Small intestine (tissue), 7 donors: Measurements from ENCODE around the gene NXPE4. TPM values are rescaled to one million over a fixed set of nuclear protein-coding genes. Genes with fewer than 3 reads are reported as not detected.
"Not testable (repeated sequence)": the region's sequence is repeated elsewhere in the genome, so short reads cannot be mapped to it uniquely, and the experiment has no call there.

Experiments used
- DNase-seq, 2 donors: peaks; one replicate each; pipeline versions ENCODE4 v3.0.0 to v3.0.0-alpha.2; 2013
- FAIRE-seq: peaks from 2 replicates; lab custom pipeline; 2012; peaks lifted over from hg19 to GRCh38; lab: Jason Lieb, UNC
- H3K27ac ChIP-seq, 3 donors: one replicate each; pipeline ENCODE4 v1.5.1; 2013; ENCODE audit warnings: low read length in 2 of 3, mild to moderate bottlenecking in 2 of 3, control low read depth in 1 of 3, inconsistent platforms in 1 of 3, low read depth in 1 of 3, moderate library complexity in 1 of 3
- H3K27me3 ChIP-seq, 3 donors: one replicate each; pipeline ENCODE4 v1.6.1; 2013; ENCODE audit warnings: low read length in 3 of 3, inconsistent platforms in 1 of 3; ENCODE audit not compliant: control insufficient read depth in 3 of 3, insufficient read depth in 3 of 3
- H3K36me3 ChIP-seq, 3 donors: one replicate each; pipeline ENCODE4 v1.6.1; 2013; ENCODE audit warnings: low read length in 3 of 3, inconsistent platforms in 1 of 3, low read depth in 1 of 3, mild to moderate bottlenecking in 1 of 3, moderate library complexity in 1 of 3; ENCODE audit not compliant: control insufficient read depth in 3 of 3, insufficient read depth in 2 of 3
- H3K4me1 ChIP-seq, 3 donors: one replicate each; pipeline ENCODE4 v1.6.1; 2013; ENCODE audit warnings: low read length in 2 of 3, inconsistent platforms in 1 of 3, low read depth in 1 of 3, mild to moderate bottlenecking in 1 of 3, moderate library complexity in 1 of 3; ENCODE audit not compliant: control insufficient read depth in 3 of 3, insufficient read depth in 2 of 3
- H3K4me3 ChIP-seq, 3 donors: one replicate each; pipeline ENCODE4 v1.5.1; 2013; ENCODE audit warnings: low read length in 3 of 3, control low read depth in 1 of 3, inconsistent platforms in 1 of 3, low read depth in 1 of 3, mild to moderate bottlenecking in 1 of 3, moderate library complexity in 1 of 3
- H3K9me3 ChIP-seq, 2 donors: one replicate each; pipeline ENCODE4 v1.6.1; 2013; ENCODE audit warnings: low read depth in 1 of 2, low read length in 1 of 2; ENCODE audit not compliant: control insufficient read depth in 2 of 2, insufficient read depth in 1 of 2
- WGBS, 3 donors: extraction: QIAGEN DNeasy Blood & Tissue Kit; methylation state at CpG; one replicate each; pipeline ENCODE4 v1.1.7; 2013; 5-methylcytosine and 5-hydroxymethylcytosine counted together
- polyA plus RNA-seq, 4 donors: library from polyadenylated mRNA; stranded (reverse) in 3 of 4; unstranded in 1 of 4; fragments of 200-250 nt in 3 of 4; fragments of 120-200 nt in 1 of 4; gene quantifications; one replicate each; pipeline versions ENCODE4 v1.2.1 to v1.2.3, GENCODE V29; 2013
- donor health status: healthy with polysubstance abuse.
- donor health status: control.
- donor health status: control.
- donor health status: Bipolar disorder and iron deficiency.
- donor health status: healthy.

The NXPE4 gene
- polyA plus RNA-seq, 4 donors, result 0.03 to 0.04 TPM; not detected in 2

DNA sequence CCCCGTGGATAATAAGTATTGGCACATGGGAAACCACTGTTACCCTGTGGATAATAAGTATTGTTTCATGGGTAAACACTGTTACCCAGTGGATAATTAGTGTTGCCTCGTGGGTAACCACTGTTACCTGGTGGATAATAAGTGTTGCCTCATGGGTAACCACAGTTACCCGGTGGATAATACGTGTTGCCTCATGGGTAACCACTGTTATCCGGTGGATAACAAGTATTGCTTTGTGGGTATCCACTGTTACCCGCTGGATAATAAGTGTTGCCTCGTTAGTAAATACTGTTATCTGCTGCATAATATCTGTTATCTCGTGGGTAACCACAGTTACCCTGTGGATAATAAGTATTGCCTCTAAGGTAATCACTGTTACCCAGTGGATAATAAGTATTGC lies 25.5 kb upstream of the NXPE4 start:
- Histone ChIP-seq H3K36me3 (no peaks in the 10 kb centered on the region), H3K27ac (no peak overlapping the region), H3K9me3 (peaks cover 1 to 33% of the 10 kb centered on the region in 2 donors), H3K4me1 (no peaks in the 10 kb centered on the region), H3K27me3 (no peaks in the 10 kb centered on the region), H3K4me3 (no peak overlapping the region)
- DNase-seq (no peak), FAIRE-seq (no peak)
- WGBS, 3 donors, result 80 to 86% (median 84%) methylated on average over 8 of the region's 8 CpGs

DNA sequence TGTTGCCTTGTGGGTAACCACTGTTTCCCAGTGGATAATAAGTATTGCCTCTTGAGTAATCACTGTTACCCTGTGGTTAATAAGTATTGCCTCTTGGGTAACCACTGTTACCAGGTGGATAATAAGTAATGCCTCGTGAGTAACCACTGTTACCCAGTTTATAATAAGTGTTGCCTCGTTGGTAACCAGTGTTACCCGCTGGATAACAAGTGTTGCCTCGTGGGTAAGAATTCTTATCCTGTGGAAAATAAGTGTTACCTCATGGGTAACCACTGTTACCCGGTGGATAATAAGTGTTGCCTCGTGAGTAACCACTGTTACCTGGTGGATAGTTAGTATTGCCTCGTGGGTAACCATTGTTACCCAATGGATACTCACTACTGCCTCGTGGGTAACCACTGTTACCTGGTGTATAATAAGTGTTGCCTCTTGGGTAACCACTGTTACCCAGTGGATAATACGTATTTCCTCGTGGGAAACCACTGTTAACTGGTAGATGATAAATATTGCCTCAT lies 24.1 kb upstream of the NXPE4 start:
- FAIRE-seq (no peak), DNase-seq (no peak)
- Histone ChIP-seq H3K9me3 (peaks cover 0 to 35% of the 10 kb centered on the region in 2 donors), H3K27me3 (no peaks in the 10 kb centered on the region), H3K36me3 (no peaks in the 10 kb centered on the region), H3K27ac (no peak overlapping the region), H3K4me1 (no peaks in the 10 kb centered on the region), H3K4me3 (no peak overlapping the region)
- 72 to 81% (median 76%) methylated on average over 10 of the region's 10 CpGs for WGBS, 3 donors

DNA sequence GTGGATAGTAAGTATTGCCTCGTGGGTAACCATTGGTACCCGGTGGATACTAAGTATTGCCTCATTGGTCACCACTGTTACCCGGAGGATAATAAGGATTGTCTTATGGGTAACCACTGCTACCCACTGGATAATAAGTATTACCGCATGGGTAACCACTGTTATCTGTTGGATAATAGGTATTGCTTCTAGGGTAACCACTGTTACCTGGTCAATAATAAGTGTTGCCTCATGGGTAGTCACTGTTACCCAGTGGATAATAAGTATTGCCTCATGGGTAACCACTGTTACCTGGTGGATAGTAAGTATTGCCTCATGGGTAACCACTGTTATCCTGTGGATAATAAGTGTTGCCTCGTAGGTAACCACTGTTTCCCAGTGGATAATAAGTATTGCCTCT lies 22.6 kb upstream of the NXPE4 start:
- DNase-seq (no peak), FAIRE-seq (no peak)
- 91 to 97% (median 94%) methylated on average over 5 of the region's 5 CpGs for WGBS, 3 donors
- Histone ChIP-seq H3K36me3 (no peaks in the 10 kb centered on the region), H3K27ac (no peak overlapping the region), H3K27me3 (no peaks in the 10 kb centered on the region), H3K4me1 (no peaks in the 10 kb centered on the region), H3K9me3 (peaks cover 0 to 35% of the 10 kb centered on the region in 2 donors), H3K4me3 (no peak overlapping the region)

DNA sequence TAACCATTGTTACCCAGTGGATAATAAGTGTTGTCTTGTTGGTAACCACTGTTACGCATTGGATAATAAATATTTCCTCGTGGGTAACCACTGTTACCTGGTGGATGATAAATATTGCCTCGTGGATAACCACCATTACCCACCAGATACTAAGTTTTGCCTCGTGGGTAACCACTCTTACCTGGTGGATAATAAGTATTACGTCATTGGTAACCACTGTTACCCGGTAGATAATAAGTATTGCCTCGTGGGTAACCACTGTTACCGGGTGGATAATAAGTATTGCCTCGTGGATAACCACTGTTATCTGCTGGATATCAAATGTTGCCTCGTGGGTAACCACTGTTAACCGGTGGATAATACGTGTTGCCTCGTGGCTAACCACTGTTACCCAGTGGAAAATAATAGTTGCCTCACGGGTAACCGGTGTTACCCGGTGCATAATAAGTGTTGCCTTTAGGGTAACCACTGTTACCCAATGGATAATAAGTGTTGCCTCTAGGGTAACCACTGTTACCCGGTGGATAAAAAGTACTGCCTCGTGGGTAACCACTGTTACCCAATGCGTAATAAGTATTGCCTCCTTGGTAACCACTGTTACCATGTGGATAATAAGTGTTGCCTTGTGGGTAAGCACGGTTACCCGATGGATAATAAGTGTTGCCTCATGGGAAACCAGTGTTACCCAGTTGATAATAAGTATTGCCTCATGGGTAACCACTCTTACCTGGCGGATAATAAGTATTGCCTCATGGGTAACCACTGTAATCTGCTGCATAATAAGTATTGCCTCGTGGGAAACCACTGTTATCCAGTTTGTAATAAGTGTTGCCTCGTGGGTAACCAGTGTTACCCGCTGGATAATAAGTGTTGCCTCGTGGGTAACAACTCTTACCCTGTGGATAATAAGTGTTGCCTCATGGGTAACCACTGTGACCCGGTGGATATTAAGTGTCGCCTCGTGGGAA lies 21.9 kb upstream of the NXPE4 start:
- WGBS, 3 donors, result 85 to 89% (median 89%) methylated on average over 29 of the region's 29 CpGs
- no peak overlapping the region for H3K27ac ChIP-seq
- FAIRE-seq (no peak), DNase-seq (no peak)
- no peaks in the 10 kb centered on the region for H3K4me1 ChIP-seq
- no peaks in the 10 kb centered on the region for H3K36me3 ChIP-seq
- no peak overlapping the region for H3K4me3 ChIP-seq
- H3K9me3 ChIP-seq, result peaks cover 0 to 31% of the 10 kb centered on the region in 2 donors
- H3K27me3 ChIP-seq, result no peaks in the 10 kb centered on the region

DNA sequence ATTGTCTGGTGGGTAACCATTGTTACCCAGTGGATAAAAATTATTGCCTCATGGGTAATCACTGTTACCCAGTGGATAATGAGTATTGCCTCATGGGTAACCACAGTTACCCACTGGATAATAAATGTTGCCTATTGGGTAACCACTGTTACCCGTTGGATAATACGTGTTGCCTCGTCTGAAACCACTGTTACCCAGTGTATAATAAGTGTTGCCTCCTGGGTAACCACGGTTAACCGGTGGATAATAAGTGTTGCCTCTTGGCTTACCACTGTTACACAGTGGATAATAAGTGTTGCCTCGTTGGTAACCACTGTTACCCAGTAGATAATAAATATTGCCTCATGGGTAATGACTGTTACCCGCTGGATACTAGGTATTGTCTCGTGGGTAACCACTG lies 20.9 kb upstream of the NXPE4 start:
- FAIRE-seq, result no peak
- no peaks in the 10 kb centered on the region for H3K4me1 ChIP-seq
- H3K27me3 ChIP-seq, result no peaks in the 10 kb centered on the region
- WGBS, 3 donors, result 86 to 92% (median 88%) methylated on average over 8 of the region's 8 CpGs
- H3K4me3 ChIP-seq, result no peak overlapping the region
- H3K9me3 ChIP-seq, result peaks cover 0 to 33% of the 10 kb centered on the region in 2 donors
- DNase-seq, result no peak
- no peaks in the 10 kb centered on the region for H3K36me3 ChIP-seq
- no peak overlapping the region for H3K27ac ChIP-seq

DNA sequence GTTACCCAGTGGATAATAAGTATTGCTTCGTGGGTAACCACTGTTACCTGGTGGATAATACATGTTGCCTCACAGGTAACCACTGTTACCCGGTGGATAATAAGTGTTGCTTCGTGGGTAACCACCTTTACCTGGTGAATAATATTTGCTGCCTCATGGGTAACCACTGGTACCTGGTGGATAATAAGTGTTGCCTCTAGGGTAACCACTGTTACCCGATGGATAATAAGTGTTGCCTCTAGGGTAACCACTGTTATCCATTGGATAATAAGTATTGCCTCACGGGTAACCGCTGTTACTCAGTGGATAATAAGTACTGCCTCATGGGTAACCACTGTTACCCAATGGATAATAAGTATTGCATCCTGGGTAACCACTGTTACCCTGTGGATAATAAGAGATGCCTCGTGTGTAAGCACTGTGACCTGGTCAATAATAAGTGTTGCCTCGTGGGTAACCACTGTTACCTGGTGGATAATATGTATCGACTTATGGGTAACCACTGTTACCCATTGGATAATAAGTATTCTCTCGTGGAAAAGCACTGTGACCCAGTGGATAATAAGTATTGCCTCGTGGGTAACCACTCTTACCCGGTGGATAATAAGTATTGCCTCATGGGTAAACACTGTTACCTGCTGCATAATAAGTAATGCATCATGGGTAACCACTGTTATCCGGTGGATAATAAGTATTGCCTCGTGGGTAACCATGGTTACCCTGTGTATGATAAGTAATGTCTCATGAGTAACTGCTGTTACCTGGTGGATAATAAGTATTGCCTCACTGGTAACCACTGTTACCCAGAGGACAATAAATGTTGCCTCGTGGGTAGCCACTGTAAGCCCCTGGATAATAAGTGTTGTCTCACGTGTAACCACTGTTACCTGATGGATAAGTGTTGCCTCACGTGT lies 20.1 kb upstream of the NXPE4 start:
- H3K27ac ChIP-seq, result no peak overlapping the region
- FAIRE-seq, result no peak
- no peaks in the 10 kb centered on the region for H3K4me1 ChIP-seq
- no peaks in the 10 kb centered on the region for H3K36me3 ChIP-seq
- 82 to 87% (median 85%) methylated on average over 17 of the region's 17 CpGs for WGBS, 3 donors
- peaks cover 0 to 31% of the 10 kb centered on the region in 2 donors for H3K9me3 ChIP-seq
- no peak for DNase-seq
- no peaks in the 10 kb centered on the region for H3K27me3 ChIP-seq
- H3K4me3 ChIP-seq, result no peak overlapping the region

DNA sequence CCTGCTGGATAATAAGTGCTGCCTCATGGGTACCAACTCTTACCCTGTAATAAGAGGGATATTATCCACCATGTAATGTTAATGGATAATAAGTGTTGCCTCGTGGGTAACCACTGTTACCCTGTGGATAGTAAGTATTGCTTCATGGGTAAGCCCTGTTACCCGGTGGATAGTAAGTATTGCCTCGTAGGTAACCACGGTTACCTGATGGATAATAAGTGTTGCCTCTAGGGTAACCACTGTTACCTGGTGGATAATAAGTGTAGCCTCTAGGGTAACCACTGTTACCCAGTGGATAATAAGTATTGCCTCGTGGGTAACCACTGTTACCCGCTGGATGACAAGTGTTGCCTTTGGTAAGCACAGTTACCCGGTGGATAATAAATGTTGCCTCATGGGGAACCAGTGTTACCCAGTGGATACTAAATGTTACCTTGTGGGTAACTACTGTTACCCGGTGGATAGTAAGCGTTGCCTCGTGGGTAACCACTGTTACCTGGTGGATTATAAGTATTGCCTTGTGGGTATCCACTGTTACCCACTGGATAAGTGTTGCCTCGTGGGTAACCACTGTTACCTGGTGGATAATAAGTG lies 18.6 kb upstream of the NXPE4 start:
- no peak overlapping the region for H3K27ac ChIP-seq
- DNase-seq (no peak), FAIRE-seq (no peak)
- no peaks in the 10 kb centered on the region for H3K4me1 ChIP-seq
- H3K9me3 ChIP-seq, result peaks cover 0 to 28% of the 10 kb centered on the region in 2 donors
- H3K4me3 ChIP-seq, result no peak overlapping the region
- no peaks in the 10 kb centered on the region for H3K27me3 ChIP-seq
- 81 to 92% (median 89%) methylated on average over 11 of the region's 11 CpGs for WGBS, 3 donors
- H3K36me3 ChIP-seq, result no peaks in the 10 kb centered on the region

DNA sequence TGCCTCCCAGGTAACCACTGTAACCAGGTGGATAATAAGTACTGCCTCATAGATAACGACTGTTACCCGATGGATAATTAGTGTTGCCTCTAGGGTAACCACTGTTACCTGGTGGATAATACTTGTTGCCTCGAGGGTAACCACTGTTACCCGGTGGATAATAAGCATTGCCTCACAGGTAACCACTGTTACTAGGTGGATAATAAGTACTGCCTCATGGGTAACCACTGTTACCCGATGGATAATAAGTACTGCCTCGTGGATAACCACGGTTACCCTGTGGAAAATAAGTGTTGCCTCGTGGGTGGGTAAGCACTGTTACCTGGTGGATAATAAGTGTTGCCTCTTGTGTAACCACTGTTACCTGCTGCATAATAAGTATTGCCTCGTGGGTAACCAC lies 17.5 kb upstream of the NXPE4 start:
- not testable (repeated sequence) for H3K4me1 ChIP-seq, H3K27ac ChIP-seq, FAIRE-seq, H3K27me3 ChIP-seq, H3K4me3 ChIP-seq, DNase-seq, H3K36me3 ChIP-seq
- H3K9me3 ChIP-seq, result peaks cover 0 to 36% of the 10 kb centered on the region in 2 donors
- 78 to 88% (median 84%) methylated on average over 9 of the region's 9 CpGs for WGBS, 3 donors
